Loucy (cell line): ENCODE data around the gene TBL1XR1.

Source experiments
- H2AFZ ChIP-seq: fragments of 200-600 bp; sonication (generic); 2 replicates; pipeline ENCODE4 v1.6.0; 2016; ENCODE audit warnings: antibody characterized with exemption, mild to moderate bottlenecking, low read length, moderate library complexity
- H3F3A ChIP-seq: fragments of 200-600 bp; 2 replicates; pipeline ENCODE4 v1.6.0; 2016; ENCODE audit warnings: antibody characterized with exemption, low read depth, mild to moderate bottlenecking
- H3K27me3 ChIP-seq: fragments of 200-600 bp; sonication (generic); 2 replicates; pipeline ENCODE4 v1.6.1; 2014; ENCODE audit warnings: low read length, mild to moderate bottlenecking; ENCODE audit not compliant: insufficient read depth, poor library complexity, severe bottlenecking
- H3K36me3 ChIP-seq: fragments of 200-600 bp; sonication (generic); 2 replicates; pipeline ENCODE4 v1.6.1; 2016; ENCODE audit warnings: low read length; ENCODE audit not compliant: insufficient read depth
- H3K4me1 ChIP-seq: fragments of 200-600 bp; sonication (generic); 2 replicates; pipeline ENCODE4 v1.5.1; 2014; ENCODE audit warnings: low read length, mild to moderate bottlenecking; ENCODE audit not compliant: insufficient read depth, poor library complexity, severe bottlenecking
- H3K4me2 ChIP-seq: fragments of 200-600 bp; sonication (generic); 2 replicates; pipeline ENCODE4 v1.6.0; 2014; ENCODE audit warnings: antibody characterized with exemption, low read length, low read depth, mild to moderate bottlenecking; ENCODE audit not compliant: poor library complexity, severe bottlenecking
- H3K4me3 ChIP-seq: fragments of 200-600 bp; sonication (generic); 2 replicates; pipeline ENCODE4 v1.5.1; 2014; ENCODE audit warnings: low read length, mild to moderate bottlenecking, mixed read lengths; ENCODE audit not compliant: poor library complexity, severe bottlenecking
- H3K79me2 ChIP-seq: fragments of 200-600 bp; sonication (generic); 2 replicates; pipeline ENCODE4 v1.6.1; 2014; ENCODE audit warnings: low read length; ENCODE audit not compliant: insufficient read depth
- H3K9ac ChIP-seq: fragments of 200-600 bp; sonication (generic); 2 replicates; pipeline ENCODE4 v1.6.0; 2014; ENCODE audit warnings: mild to moderate bottlenecking, low read depth, low read length, moderate library complexity; ENCODE audit not compliant: poor library complexity, severe bottlenecking
- H3K9me2 ChIP-seq: fragments of 200-600 bp; sonication (generic); replicated peaks from 2 replicates; pipeline ENCODE4 v1.6.1; 2016; ENCODE audit warnings: low read depth, low read length, mixed read lengths
- H3K9me3 ChIP-seq: fragments of 200-600 bp; sonication (generic); 2 replicates; pipeline ENCODE4 v1.6.1; 2014; ENCODE audit warnings: mild to moderate bottlenecking, antibody characterized with exemption, low read length, low read depth; ENCODE audit not compliant: insufficient read depth
- H4K20me1 ChIP-seq: fragments of 200-600 bp; sonication (generic); 2 replicates; pipeline ENCODE4 v1.6.0; 2014; ENCODE audit warnings: antibody characterized with exemption, low read length, mild to moderate bottlenecking; ENCODE audit not compliant: insufficient read depth, poor library complexity, severe bottlenecking
- CTCF ChIP-seq: fragments of 200-600 bp; sonication (generic); conservative IDR thresholded peaks from 2 replicates; pipeline ENCODE4 v1.5.1; 2014; ENCODE audit warnings: mild to moderate bottlenecking, antibody characterized with exemption, low read length
- EZH2phosphoT487 ChIP-seq: fragments of 200-600 bp; IDR thresholded peaks from 2 replicates; pipeline ENCODE4 v1.6.1; 2018; ENCODE audit warnings: antibody characterized with exemption, mild to moderate bottlenecking, moderate library complexity, borderline replicate concordance

TBL1XR1 gene

DNA sequence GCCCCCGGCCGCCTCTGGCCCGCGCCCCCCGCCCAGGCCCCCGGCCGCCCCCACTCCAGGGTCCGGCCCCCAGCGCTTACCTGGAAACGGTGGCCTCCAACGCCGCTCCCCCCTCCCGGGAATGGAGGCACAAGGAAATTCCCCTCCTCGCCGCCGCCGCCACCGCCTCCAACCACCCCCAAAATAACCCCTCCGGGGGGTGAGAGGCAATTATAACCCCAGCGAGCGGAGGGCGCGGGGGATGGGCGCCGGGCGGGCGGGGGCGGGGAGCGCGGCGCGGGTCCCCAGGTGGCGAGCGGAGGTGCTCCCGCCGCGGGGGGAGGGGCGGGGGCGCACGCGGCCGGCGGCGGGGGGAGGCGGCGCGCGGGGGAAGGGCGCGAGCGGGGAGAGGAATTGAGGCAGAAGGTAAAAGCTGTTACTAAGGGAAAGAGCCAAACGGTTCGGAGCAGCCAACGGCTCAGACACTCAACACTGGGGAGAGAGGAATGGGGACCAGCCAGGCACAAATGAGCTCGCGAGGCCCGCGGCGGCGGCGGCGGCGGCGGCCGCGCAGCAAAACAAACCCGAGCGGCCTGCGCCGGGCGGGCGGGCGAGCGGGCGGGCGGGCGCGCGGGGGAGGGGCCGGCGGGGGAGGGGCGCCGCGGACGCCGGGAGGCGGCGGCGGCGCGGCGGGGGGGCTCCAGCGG, at the start of gene TBL1XR1:
Gene TBL1XR1, minus strand, starts transcription at position 442 of the 686 bp plus-strand sequence. CDS start 132,505 bp downstream, outside the sequence.
- H3K9me2 ChIP-seq: no peaks in the 10 kb centered on the region
- H3K4me1 ChIP-seq: peaks cover 59% of the 10 kb centered on the region
- H3K4me2 ChIP-seq: peak within 1 kb of the TSS; percentile 95
- H4K20me1 ChIP-seq: peaks cover 37% of the 10 kb centered on the region
- no peaks in the 10 kb centered on the region; the same call in 1 of the 2 replicates for H3K36me3 ChIP-seq
- H3K9me3 ChIP-seq: no peaks in the 10 kb centered on the region
- H3F3A ChIP-seq: peaks cover 10% of the 10 kb centered on the region; the same call in 1 of the 2 replicates
- H3K9ac ChIP-seq: peak within 1 kb of the TSS; percentile 94
- no peaks in the 10 kb centered on the region for H3K27me3 ChIP-seq
- H3K4me3 ChIP-seq: peak within 1 kb of the TSS; percentile 94
- TF ChIP-seq EZH2phosphoT487 (no peak), CTCF (no peak)
- H3K79me2 ChIP-seq: peaks cover 54% of the 10 kb centered on the region
- peak within 1 kb of the TSS; percentile 66; the same call in 1 of the 2 replicates for H2AFZ ChIP-seq

DNA sequence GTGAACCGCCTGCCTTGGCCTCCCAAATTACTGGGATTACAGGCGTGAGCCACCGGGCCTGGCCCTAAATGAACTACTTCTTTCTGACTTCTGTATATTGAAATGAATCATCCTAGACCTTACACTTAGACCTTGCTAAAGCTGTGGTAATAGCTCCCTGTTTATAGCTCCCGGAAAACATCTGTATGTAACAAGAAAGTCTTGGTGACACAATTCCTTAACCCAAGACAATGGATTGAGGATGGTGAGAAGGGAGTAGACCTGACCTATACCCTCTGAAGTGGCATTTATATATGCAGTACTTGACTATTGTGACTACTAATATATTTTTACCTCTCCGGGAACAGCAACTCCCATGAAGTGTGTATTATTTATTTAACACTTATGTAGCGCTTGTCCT, 48.0 kb upstream of the TBL1XR1 start:
- Histone ChIP-seq H3K27me3 (no peaks in the 10 kb centered on the region), H3K4me2 (no peak overlapping the region), H3K4me3 (no peak overlapping the region), H4K20me1 (no peaks in the 10 kb centered on the region), H3K4me1 (no peaks in the 10 kb centered on the region), H3F3A (0 out of 2 replicates have a peak, but pooled peaks cover 3% of the 10 kb centered on the region), H3K36me3 (no peaks in the 10 kb centered on the region), H2AFZ (no peak overlapping the region), H3K79me2 (no peaks in the 10 kb centered on the region), H3K9ac (no peak overlapping the region), H3K9me3 (no peaks in the 10 kb centered on the region), H3K9me2 (no peaks in the 10 kb centered on the region)
- TF ChIP-seq EZH2phosphoT487: no peak

DNA sequence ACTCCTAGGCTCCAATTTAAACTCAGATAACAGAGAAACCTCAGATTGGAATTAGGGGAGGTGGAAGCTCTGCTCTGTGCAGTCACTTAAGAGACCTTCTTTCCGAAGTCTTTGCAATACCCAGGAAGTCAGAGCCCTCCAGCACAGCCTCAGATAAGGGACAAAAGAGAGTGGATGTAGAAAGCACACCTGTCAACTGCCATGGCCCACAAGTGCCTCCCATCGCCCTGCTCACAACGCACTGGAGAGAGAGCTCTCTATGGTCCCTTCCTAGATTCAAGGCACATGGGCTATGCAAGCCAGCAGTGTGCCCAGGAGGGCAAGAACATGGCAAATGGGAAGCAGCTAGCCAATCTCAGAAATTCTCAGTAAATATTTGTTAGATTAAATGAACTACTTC, 47.3 kb upstream of the TBL1XR1 start:
- Histone ChIP-seq H3K4me2 (no peak overlapping the region), H3F3A (0 out of 2 replicates have a peak, but pooled peaks cover 3% of the 10 kb centered on the region), H4K20me1 (no peaks in the 10 kb centered on the region), H3K79me2 (no peaks in the 10 kb centered on the region), H3K27me3 (no peaks in the 10 kb centered on the region), H3K4me3 (no peak overlapping the region), H3K9me3 (no peaks in the 10 kb centered on the region), H2AFZ (no peak overlapping the region), H3K9me2 (no peaks in the 10 kb centered on the region), H3K9ac (no peak overlapping the region), H3K4me1 (no peaks in the 10 kb centered on the region), H3K36me3 (no peaks in the 10 kb centered on the region)
- TF ChIP-seq EZH2phosphoT487: no peak
- TF ChIP-seq CTCF: no peak
